GM18951 (cell line): ENCODE measurements around the gene FUNDC2.

Source experiments
- POLR2A ChIP-seq: IDR thresholded peaks from 4 replicates; pipeline ENCODE4 v1.6.1; 2011; ENCODE audit warnings: mild to moderate bottlenecking; ENCODE audit not compliant: insufficient read length, insufficient read depth; ENCODE audit errors: extremely low read depth
- in situ Hi-C: fragments of 300-500 bp; cut with MboI; formaldehyde crosslinking; loops from one replicate; pipeline ENCODE4 v1.12.0; 2022; ENCODE audit warnings: low sequenced_read_pairs, mixed read lengths, inconsistent platforms; ENCODE audit not compliant: unreplicated experiment

Gene FUNDC2

DNA sequence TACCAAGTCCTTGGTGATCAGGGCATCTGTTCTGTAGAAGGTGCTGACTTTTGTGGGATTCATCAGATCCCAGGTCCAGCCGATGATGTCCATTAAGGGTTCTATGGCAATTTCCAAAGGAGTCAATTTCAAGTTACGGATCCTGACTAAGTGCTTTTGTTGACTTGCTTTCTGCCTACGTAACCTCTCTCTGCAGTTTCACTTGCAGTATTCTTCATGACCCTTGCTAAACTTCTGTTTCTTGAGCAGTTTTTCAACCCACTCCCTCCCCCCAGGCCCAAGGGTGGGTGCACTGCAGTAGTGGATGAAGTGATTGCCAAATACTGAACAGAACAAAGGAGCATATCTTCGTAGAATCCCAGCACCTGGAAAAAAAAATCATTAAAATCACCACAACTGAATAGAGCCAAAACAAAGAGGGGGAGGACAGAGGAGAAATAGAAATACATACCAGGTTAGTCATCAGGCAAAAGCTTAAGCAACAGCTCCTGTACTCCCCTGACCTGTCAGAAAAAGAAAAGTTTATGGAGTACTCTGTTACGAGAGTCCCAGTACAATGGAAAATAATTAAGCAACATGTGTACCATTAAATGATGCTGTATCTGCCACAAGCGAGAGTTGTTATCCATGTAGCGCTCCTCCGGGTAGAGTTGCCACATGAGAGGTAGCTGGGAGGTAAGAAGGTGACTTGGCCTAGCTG lies 38.5 kb downstream of the FUNDC2 start:
- in situ Hi-C loops, result no loop called here
- no peak for TF ChIP-seq POLR2A

DNA sequence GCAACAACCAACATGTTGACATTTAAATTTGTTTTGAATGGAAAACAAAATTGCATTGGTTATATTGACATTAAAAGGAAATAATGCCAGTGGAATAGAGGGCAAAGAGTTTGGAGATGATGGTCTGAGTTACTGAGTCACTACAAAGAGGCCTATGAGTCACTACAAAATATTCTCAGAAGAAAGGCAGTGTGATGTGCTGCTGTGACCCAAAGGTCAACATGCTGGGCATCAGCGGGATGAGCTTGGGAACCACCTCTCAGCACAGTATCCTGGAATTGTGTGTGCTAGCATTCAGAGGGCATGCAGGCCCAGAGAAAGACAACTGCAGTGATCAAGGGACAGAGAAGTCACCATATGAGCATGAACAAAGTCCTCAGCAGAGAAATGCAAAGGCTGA lies 41.5 kb downstream of the FUNDC2 start:
- in situ Hi-C loops, result no loop called here
- no peak for TF ChIP-seq POLR2A

- TF ChIP-seq POLR2A, result no peak
- in situ Hi-C loops, result no loop called here
Measured at GRCh38 chrX:155069414-155069813, 42.8 kb downstream of the FUNDC2 start.

DNA sequence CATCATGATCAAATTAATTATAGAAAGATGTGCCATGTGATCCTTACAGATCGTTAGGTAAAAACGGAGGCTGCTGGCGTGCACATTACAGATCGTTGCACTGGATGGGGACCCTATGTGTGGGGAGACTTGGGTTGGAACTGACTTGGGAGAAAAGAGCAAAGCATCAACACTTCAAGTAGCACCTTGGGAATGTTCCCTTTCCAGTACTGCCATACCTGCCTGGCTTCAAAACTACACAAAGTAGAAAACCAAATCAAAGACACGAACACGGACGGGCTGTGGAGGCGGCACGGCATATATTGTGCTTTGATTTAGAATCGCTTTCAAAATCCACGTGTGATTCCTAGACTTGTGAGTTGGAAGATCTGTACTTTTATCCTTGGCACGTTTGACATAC lies 43.4 kb downstream of the FUNDC2 start:
- in situ Hi-C loops, result no loop called here
- no peak for TF ChIP-seq POLR2A

GRCh38 chrX:155070663-155070974 lies 44.0 kb downstream of the FUNDC2 start:
- in situ Hi-C loops, result no loop called here
- TF ChIP-seq POLR2A, result no peak

DNA sequence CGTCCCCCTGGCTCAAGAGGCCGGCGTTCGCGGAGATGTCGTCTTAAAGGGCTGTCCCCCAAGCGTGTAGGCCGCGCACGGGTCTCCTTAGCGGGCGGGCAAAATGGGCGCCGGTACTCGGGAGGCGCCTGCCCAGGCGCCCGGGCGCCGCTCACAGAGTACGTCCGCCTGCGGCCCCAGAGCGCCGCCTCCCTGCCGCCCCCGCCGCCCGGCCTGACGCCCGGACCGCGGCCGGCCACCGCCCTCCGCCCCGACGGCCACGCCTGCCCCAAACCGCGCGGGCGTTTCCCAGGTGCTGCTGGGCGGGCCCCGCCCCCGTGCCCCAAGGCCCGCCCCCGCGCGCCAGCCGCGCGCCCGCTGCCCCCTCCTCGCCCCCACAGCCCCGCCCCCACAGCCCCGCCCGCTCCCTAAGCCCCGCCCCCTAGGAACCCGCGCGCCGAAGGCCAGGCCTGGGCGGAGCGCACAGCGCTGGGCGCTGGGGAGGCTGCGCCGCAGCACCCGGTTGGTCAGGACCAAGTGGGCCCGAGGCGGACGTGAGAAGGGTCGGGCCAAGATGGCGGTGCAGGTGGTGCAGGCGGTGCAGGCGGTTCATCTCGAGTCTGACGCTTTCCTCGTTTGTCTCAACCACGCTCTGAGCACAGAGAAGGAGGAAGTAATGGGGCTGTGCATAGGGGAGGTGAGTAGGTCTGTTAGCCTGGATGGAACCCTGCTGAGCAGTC lies 44.5 kb downstream of the FUNDC2 start, which contains the start of the genes BRCC3, CMC4 and MTCP1:
Gene BRCC3 (plus strand): TSS at position 534 of the 719 bp plus-strand sequence. CDS start 20 bp downstream, at position 554.
Gene CMC4 (minus strand): TSS at position 162 of the 719 bp plus-strand sequence. CDS start 7,113 bp downstream, outside the sequence.
Gene MTCP1 (minus strand): TSS at position 162 of the 719 bp plus-strand sequence. CDS start 5,126 bp downstream, outside the sequence.
- TF ChIP-seq POLR2A, result peak; percentile 74
- in situ Hi-C loops, result no loop called here

- in situ Hi-C loops, result no loop called here
- TF ChIP-seq POLR2A, result no peak
Measured at GRCh38 chrX:155071694-155072280, 45.1 kb downstream of the FUNDC2 start.

GRCh38 chrX:155086202-155086840 lies 59.7 kb downstream of the FUNDC2 start:
- no peak for TF ChIP-seq POLR2A
- in situ Hi-C loops, result no loop called here

DNA sequence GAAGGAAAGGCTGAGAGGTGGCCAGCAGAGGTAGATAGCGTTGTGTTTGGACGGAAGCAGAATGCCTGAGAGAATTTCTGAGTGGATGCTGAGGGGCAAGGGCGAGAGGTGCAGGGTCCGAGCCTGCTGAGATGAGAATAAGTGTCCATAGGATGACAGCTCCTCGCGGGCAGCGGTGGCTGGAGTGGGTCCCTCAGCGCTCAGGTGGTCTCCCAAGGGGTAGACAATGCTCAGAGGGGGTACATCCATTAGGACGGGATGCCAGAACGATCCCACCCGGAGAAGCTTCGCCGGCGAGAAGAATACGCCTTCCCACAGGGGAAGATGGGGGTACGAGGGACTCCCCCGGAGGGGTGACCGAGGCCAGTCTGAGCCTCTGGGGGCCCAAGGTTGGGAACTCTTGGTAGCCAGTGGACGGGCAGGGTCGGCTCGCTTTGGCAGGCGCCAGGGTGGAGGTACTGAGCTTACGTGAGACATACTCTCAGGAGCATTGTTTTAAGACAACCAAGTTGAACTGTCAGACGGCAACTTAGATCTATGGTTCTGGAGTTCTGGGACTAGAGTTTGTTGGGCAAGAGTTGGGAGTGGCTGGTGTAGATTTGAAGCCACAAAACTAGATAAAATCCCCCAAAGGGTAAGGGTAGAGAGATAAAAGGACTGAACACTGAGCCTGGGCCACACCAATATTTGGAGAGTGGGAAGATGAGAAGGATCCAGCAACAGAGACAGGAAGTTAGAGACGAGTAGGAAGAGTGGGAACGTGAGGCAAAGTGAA lies 60.5 kb downstream of the FUNDC2 start:
- no peak for TF ChIP-seq POLR2A
- in situ Hi-C loops, result no loop called here

- TF ChIP-seq POLR2A, result no peak
- in situ Hi-C loops, result no loop called here
Measured at GRCh38 chrX:155094468-155095061, 67.9 kb downstream of the FUNDC2 start.

DNA sequence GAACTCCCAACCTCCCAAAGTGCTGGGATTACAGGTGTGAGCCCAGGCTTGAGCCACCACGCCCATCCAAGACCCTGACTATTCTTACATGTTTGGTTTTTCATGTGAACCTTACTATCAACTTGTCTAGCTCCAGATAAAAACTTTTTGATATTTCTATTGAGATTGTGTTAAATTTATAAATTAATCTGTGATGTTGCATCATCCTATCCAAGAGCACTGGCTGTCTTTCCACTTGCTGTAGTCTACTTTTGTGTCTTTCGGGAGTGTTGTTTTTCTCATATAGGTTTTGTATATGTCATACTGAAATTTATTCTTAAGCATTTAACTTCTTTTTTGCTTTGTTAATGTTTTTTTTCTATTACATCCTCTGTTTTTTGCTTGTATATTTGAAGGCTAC lies 79.3 kb downstream of the FUNDC2 start:
- in situ Hi-C loops, result no loop called here
- no peak for TF ChIP-seq POLR2A

GRCh38 chrX:155108427-155108826 lies 81.8 kb downstream of the FUNDC2 start:
- in situ Hi-C loops, result no loop called here
- TF ChIP-seq POLR2A, result no peak
